Measurements from ENCODE around the gene KRTAP1-4. TPM values are rescaled to one million over a fixed set of nuclear protein-coding genes. Genes with fewer than 3 reads are reported as not detected.
"Not testable (repeated sequence)": the region's sequence is repeated elsewhere in the genome, so short reads cannot be mapped to it uniquely, and the experiment has no call there.

The KRTAP1-4 gene
- total RNA-seq, 1 donor from 2014 or later: not detected

DNA sequence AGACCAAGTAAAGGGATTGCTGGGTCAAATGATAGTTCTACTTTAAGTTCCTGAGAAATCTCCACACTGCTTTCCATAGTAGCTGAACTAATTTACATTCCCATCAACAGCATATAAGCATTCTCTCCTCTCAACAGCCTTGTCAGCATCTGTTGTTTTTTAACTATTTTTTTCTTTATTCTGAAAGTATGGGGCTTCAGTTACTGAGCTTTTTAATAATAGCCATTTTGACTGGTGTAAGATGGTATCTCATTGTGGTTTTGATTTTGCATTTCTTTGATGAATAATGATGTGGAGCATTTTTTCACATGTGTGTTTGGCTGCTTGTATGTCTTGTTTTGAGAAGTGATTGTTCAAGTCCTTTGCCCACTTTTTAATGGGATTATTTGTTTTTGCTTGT lies 22.6 kb upstream of the KRTAP1-4 start:
- Mint-ChIP-seq H3K27me3 (ENCODE audit: low read depth) (peaks cover 16% of the 10 kb centered on the region), H3K4me1 (no peaks in the 10 kb centered on the region), H3K9me3 (peaks cover 7% of the 10 kb centered on the region), H3K4me3 (no peak overlapping the region), H3K27ac (ENCODE audit: unreplicated experiment) (no peak overlapping the region), H3K36me3 (ENCODE audit: low read depth) (no peaks in the 10 kb centered on the region)
- DNase-seq (ENCODE audit: low read depth, low spot score): no peak
- TF ChIP-seq, protein P1, sequence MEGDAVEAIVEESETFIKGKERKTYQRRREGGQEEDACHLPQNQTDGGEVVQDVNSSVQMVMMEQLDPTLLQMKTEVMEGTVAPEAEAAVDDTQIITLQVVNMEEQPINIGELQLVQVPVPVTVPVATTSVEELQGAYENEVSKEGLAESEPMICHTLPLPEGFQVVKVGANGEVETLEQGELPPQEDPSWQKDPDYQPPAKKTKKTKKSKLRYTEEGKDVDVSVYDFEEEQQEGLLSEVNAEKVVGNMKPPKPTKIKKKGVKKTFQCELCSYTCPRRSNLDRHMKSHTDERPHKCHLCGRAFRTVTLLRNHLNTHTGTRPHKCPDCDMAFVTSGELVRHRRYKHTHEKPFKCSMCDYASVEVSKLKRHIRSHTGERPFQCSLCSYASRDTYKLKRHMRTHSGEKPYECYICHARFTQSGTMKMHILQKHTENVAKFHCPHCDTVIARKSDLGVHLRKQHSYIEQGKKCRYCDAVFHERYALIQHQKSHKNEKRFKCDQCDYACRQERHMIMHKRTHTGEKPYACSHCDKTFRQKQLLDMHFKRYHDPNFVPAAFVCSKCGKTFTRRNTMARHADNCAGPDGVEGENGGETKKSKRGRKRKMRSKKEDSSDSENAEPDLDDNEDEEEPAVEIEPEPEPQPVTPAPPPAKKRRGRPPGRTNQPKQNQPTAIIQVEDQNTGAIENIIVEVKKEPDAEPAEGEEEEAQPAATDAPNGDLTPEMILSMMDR (conservative IDR thresholded peaks at IDR 0.05): no peak

GRCh38 chr17:41049110-41049509 lies 19.1 kb upstream of the KRTAP1-4 start:
- Mint-ChIP-seq H3K9me3 (peaks cover 2% of the 10 kb centered on the region), H3K4me1 (no peaks in the 10 kb centered on the region), H3K27me3 (ENCODE audit: low read depth) (peaks cover 18% of the 10 kb centered on the region), H3K4me3 (no peak overlapping the region), H3K27ac (ENCODE audit: unreplicated experiment) (no peak overlapping the region), H3K36me3 (ENCODE audit: low read depth) (no peaks in the 10 kb centered on the region)
- TF ChIP-seq, protein P1 (conservative IDR thresholded peaks at IDR 0.05): no peak
- DNase-seq (ENCODE audit: low read depth, low spot score): no peak

DNA sequence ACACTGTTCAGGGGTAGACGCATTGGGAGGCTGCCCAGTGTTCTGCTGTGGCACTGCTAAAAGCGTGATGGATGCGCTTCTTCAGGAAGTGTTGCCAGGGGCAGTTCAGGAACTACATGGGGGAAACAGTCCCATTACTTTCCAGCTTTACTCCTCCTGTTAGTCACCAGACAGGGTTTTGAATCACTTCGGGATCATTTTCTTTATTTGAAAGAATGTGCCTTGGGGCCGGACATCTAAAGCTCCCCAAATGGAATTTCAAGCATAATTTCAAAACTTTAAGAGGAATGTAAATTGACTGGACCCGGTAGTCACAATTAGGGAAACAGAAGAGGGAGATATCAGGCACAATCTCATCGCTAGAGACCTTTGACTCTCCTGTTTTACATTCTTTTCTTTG lies 18.4 kb upstream of the KRTAP1-4 start:
- Mint-ChIP-seq H3K36me3 (ENCODE audit: low read depth) (peaks cover 2% of the 10 kb centered on the region), H3K27ac (ENCODE audit: unreplicated experiment) (no peak overlapping the region), H3K9me3 (peaks cover 2% of the 10 kb centered on the region), H3K27me3 (ENCODE audit: low read depth) (peaks cover 18% of the 10 kb centered on the region), H3K4me3 (no peak overlapping the region), H3K4me1 (no peaks in the 10 kb centered on the region)
- TF ChIP-seq, protein P1 (conservative IDR thresholded peaks at IDR 0.05): no peak
- DNase-seq (ENCODE audit: low read depth, low spot score): no peak

DNA sequence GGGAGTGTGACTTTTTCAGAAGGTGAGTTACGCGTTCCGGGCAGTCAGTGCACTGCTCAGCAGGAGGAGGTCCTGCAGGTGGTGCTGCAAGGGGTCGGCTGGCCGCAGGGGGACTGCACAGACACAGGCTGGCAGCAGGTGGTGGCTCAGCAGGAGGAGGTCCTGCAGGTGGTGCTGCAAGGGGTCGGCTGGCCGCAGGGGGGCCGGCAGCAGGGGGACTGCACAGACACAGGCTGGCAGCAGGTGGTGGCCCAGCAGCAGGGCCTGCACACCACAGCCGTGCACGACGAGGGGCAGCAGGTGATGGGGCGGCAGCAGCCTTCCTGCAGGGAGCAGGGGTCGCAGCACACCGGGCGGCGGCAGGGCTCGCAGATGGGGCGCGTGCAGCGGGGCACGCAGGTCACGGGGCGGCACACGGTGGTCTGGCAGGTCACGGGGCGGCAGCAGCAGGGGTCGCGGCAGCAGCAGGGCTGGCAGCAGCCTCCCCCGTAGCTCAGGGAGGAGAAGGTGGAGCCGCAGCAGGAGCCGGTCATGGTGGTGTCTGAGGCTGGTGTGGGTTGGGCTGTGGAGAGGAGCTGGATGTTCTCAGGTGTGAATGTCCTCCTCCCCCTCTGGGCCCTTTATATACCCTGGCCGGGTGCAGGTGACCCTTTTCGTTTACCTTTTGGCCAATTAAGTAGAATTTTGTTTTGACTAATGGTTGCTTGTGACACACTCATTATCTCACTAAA lies 16.9 kb upstream of the KRTAP1-4 start, which contains the start of gene KRTAP2-1:
KRTAP2-1 (minus strand) TSS at position 582 of the 731 bp plus-strand sequence; CDS start at position 533, 49 bp downstream.
- not testable (repeated sequence) for H3K4me1 Mint-ChIP-seq; H3K27ac Mint-ChIP-seq (ENCODE audit: unreplicated experiment); H3K4me3 Mint-ChIP-seq; H3K36me3 Mint-ChIP-seq (ENCODE audit: low read depth); H3K9me3 Mint-ChIP-seq; DNase-seq (ENCODE audit: low read depth, low spot score)
- H3K27me3 Mint-ChIP-seq (ENCODE audit: low read depth): peaks cover 18% of the 10 kb centered on the region

- peaks cover 6% of the 10 kb centered on the region for H3K9me3 Mint-ChIP-seq
- peaks cover 4% of the 10 kb centered on the region for H3K36me3 Mint-ChIP-seq (ENCODE audit: low read depth)
- TF ChIP-seq, protein P1 (conservative IDR thresholded peaks at IDR 0.05): no peak
- no peaks in the 10 kb centered on the region for H3K4me1 Mint-ChIP-seq
- no peak overlapping the region for H3K4me3 Mint-ChIP-seq
- peaks cover 2% of the 10 kb centered on the region for H3K27me3 Mint-ChIP-seq (ENCODE audit: low read depth)
- H3K27ac Mint-ChIP-seq (ENCODE audit: unreplicated experiment): no peak overlapping the region
- DNase-seq (ENCODE audit: low read depth, low spot score): no peak
Observed at GRCh38 chr17:41042953-41043352, 13.0 kb upstream of the KRTAP1-4 start.

DNA sequence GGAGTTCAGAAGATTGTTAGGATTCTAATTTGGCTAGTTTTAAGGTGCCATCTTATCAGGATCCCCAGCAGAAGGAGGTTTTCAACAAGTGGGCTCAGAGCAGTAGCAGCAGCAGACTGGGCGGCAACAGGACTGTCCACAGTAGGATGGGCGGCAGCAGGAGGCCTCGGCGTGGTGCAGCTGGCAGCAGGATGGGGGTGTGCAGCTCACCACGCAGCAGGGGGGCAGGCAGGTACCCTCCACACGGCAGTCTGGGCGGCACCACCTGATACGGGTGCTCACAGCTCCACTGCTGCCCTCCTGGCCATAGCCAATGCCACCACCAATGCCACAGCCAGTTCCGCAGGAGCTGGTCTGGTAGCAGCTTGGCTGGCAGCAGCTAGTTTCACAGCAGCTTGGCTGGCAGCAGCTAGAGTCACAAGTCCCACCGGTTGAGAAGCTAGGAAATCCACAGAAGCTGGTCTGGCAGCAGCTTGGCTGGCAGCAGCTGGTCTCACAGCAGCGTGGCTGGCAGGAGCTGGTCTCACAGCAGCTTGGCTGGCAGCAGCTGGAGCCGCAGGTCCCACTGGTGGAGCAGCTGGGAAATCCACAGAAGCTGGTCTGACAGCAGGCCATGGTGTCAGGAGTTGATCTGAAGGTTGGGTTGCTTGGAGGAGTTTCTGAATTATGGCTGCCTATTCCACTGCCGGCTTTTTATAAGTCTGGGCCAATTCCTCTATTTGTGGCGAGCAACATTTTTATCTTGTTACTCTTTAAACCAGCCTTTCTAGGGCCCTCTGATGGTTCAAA lies 11.0 kb upstream of the KRTAP1-4 start, which contains the start of gene KRTAP1-1:
KRTAP1-1 (minus strand) TSS at position 668 of the 789 bp plus-strand sequence; CDS start at position 615, 53 bp downstream.
- not testable (repeated sequence) for DNase-seq (ENCODE audit: low read depth, low spot score); H3K4me3 Mint-ChIP-seq; H3K27me3 Mint-ChIP-seq (ENCODE audit: low read depth); H3K27ac Mint-ChIP-seq (ENCODE audit: unreplicated experiment); H3K9me3 Mint-ChIP-seq; H3K36me3 Mint-ChIP-seq (ENCODE audit: low read depth); H3K4me1 Mint-ChIP-seq

Measured in neural crest cell (in vitro differentiated cells).